Inferior parietal cortex (tissue), 1 donor: Measurements from ENCODE around the gene SDK1.

Experiments
- DNase-seq: peaks from one replicate; pipeline ENCODE4 v3.0.0-alpha.2; 2016; ENCODE audit errors: extremely low spot score

The SDK1 gene

DNA sequence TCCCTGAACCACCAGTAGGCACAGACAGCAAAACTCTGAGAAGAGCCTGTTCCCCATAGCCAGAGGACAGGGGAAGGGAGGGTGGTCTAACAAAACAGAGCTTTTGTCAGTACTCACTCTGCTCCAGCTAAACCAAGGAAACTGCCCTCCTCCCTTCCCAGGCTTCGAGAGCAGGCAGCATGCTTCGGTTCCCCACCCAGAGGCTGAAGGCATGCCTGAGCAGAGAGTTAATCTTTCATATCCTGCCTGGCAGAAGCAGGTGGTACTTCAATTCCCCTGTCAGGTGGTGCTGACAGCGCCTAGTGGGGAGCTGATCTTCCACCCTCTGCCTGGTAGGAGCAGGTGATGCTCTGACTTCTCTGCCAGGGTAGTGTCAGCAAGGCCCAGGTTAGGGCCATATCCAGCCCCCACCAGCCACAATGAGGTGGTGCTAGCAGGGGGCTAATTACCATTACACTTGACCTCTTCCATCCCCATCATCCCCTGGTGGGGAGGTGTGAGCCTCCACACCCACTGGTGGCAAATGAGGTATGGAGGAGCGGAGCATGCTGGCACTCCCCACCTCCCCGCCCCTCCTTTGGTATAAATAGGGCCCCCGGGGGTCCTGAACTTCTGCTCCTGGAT is 35.1 kb downstream of the SDK1 start:
- no peak for DNase-seq

GRCh38 chr7:3338161-3338560 is 37.1 kb downstream of the SDK1 start:
- DNase-seq: no peak

- DNase-seq: no peak
Observed at GRCh38 chr7:3345699-3346481, 44.8 kb downstream of the SDK1 start.

DNA sequence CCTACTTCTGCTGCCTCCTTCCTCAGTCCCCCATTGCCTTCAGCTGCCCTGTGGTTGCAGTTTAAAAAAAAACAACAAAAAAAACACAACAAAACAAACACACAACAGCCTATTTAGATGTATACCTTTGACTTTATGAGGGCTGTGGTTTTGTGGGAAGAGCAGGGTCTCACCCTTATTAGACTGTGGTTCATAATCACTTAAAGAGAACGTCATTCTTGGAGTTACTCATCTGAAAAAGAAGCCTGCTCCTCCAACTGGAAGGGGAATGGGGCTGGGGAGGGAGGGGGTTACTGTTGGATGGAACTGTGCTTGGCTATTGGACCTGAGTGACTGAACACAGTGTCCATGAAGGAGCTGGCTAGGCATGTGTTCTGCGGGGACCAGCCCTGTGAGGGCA is 48.1 kb downstream of the SDK1 start:
- DNase-seq: no peak

DNA sequence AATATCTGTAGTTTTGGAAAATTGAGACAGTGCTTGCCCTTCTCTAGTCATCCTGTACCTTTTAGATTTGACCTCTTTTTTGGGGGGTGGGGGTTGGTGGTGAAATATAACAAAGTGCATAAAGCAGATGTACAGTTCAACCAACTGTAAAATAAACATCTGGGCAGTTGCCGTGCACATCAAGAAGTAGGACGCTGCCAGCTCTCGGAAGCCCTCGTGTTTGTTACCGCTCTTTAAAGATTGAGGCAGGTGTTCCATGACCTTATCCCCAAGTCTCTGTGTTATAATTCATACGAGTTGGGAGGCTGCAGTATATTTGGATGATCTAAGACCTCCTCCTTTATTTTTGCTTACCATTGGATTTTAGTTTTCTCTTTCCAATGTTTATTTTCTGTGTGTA is 55.1 kb downstream of the SDK1 start:
- DNase-seq: no peak

GRCh38 chr7:3358991-3359390 is 57.9 kb downstream of the SDK1 start:
- no peak for DNase-seq

DNA sequence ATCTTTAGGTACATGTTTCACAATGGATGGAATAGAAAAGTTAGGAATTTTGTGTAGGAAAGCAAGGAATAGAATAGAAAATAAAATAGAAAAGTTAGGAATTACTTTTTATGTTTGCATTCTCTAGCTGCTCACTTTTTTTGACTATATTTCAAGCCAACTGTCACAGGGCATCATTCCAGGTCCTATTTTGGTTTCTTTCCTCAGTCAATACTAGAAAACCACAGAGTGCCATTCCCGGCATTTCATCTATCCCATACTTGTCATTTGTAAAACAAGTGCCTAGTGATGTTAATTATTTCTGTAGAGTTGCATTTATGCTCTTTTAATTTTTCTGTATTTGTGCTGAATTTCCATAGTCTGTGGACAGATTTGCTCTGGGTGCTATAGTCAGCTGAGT is 66.2 kb downstream of the SDK1 start:
- no peak for DNase-seq

- peak; percentile 11 for DNase-seq
Observed at GRCh38 chr7:3370068-3370830, 69.2 kb downstream of the SDK1 start.

- no peak for DNase-seq
Observed at GRCh38 chr7:3370921-3371320, 69.9 kb downstream of the SDK1 start.

- no peak for DNase-seq
Observed at GRCh38 chr7:3371601-3372000, 70.5 kb downstream of the SDK1 start.

DNA sequence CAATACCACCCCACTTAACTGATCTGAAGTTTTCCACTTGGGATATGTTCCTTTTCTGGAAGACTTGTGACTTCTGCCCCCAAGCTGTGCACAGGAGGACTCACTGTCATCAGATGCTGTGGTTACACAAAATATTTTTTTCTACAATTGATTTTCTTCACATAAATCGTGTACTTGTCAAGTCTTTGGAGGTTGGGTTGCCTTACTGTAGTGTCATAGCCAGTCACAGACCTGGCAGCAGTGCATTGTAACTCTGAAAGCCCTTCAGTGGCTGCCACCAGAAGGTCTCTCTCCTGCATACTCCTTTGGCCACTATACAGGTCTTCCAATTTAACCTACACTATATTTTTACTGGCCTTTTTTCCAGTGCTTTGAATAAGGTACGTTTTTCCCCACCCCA is 73.2 kb downstream of the SDK1 start:
- no peak for DNase-seq

DNA sequence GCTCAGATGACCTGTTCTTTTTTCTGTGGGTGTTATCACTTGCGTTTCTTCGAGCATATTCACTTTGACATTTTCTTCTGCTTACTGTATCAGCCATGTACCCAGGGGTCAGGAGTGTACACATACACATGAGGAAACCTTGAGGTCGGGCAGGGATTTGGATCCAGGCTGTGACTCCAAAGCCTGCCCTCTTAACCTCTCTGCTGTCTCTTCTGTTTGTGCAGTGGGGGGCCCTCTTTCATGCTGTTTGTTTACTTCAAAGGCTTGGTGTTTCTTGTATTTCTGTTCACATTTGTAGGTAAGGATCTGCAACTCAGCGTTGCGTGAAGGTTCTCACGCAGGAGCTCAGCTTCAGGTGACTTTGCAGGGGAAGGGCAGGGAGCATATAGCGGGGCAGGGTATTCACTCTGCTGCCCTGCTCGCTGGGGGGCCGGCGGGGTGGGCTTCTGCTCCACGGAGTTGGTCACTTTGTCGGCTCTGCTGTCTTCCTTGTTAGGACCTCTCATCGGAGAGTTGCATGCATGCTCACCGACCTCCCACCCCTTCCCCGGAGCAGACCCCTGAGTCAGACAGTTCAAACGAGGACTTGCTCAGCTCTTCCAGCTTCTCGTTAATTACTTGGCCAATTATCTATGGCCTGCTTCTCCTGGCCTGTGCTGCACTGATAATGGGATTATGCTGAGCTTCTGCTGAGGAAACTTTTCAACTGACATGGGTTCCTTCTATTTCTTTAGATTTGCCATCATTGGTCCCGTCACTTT is 77.5 kb downstream of the SDK1 start:
- no peak for DNase-seq

- DNase-seq: no peak
Observed at GRCh38 chr7:3380034-3380433, 79.0 kb downstream of the SDK1 start.

DNA sequence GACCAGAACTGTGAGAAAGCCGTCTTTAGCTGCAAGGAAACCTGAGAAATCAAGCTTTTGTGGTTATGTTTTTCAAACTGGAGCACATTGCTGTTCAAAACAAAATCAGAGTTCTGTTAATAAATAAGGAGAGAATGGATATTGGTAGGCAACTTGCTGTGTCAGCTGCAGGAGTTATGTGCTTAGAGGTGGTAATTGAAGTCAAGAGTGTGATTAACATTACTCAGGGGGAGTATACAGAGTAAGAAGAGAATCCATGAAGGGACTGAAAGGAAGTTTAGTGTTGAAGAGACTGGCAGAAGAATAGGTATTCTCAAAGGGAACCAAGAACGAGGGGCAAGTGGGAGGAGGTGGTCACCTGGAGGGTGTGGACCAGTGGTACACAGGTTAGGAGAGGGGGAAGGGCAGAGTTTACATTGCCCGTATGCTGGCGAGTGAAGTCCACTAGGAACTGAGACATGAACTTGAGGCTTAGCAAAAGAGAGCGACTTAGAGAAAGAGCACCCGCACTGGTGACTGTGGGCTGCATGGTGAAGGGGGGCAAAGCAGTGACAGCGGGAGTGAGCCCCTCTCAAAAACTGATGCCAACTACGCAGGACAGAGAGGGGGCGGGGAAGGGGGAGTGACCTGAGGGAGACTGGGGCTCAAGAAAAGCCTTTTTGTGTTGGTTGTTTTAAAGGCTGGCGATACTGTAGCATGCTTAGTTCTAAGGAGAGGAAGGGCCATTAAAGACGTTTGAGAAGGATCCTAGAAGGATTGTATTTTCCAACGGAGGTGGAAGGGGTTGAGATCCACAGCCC is 80.0 kb downstream of the SDK1 start:
- no peak for DNase-seq

- no peak for DNase-seq
Observed at GRCh38 chr7:3386423-3387190, 85.6 kb downstream of the SDK1 start.

DNA sequence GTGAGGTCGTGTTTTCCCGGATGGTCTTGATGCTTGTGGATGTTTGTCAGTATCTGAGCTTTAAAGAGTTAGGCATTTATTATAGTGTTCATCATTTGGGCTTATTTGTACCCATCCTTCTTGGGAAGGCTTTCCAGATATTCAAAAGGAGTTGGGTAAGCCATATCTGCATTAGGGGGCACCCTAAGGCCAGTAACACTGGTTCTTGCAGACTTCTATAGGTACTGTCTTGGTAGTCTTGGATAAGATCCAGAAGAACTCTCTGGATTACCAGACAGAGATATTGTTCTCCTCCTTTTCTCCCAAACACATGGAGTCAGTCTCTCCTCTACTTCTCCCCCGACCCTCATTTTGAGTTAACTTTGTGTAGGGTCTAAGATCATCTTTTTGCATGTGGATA is 92.8 kb downstream of the SDK1 start:
- DNase-seq: no peak

GRCh38 chr7:3397324-3397723 is 96.3 kb downstream of the SDK1 start:
- DNase-seq: no peak

- no peak for DNase-seq
Observed at GRCh38 chr7:3399858-3400257, 98.8 kb downstream of the SDK1 start.

DNA sequence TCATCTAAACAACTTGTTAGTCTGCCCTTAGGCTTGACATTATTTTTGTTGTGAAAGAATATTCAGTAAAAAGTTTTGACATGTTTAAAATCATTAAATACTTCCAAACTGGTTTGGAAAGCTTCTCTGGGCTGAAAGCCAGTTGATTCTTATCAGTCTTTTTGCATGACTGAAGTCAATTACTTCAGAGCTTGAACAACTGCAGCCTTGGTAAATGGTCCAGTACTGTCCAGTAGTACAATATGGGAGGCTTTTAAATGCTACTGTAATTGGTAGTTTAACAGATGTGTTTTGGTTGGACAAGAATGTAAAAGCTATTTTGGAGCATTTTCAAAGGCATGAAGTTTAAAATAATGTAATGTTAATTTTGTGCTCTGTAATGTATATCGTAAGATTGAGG is 103.4 kb downstream of the SDK1 start:
- no peak for DNase-seq

DNA sequence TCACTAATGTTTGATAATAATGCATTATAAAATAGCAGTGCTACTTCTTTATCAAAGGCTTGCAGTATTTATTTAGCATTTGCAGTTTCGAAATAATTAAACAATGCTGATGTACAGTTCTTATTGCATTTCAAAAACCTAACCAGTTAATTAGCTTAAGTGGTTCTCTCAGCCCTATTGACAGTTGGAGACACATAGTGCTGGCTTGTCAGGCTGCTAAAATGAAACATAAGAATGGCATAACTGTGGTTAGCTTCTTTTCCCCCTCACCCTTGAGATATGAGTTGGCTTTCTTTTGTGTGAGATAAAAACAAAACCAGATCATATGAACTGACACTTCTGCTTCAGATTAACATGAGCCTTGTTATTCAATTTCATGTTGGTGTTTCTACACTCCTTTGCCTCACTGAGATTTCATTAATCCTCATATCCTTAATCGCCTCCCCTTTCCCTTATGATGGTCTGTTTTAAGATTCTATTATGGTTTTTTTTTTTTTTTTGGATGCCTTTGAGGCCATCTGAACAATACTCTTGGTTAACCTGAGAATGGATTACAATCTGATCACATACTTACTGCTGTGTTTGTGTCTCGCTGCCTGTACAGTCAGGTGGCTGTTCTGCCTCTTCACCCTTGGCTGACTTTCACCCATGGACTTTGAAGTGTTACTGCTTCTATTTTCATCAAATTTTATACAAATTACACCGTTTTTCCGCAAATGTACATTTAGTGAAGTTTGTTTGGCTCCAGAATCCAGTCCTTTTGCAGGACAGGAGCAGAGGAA is 108.0 kb downstream of the SDK1 start:
- DNase-seq: no peak
